GM12872 (cell line): ENCODE measurements around the gene DNAH7.

Experiments used
- TF ChIP-seq, protein P1 (sequence below): IDR thresholded peaks from 3 replicates; pipeline ENCODE4 v1.5.1; 2011; ENCODE audit warnings: low read depth, mild to moderate bottlenecking, low read length, moderate library complexity; ENCODE audit not compliant: insufficient read depth

The DNAH7 gene

DNA sequence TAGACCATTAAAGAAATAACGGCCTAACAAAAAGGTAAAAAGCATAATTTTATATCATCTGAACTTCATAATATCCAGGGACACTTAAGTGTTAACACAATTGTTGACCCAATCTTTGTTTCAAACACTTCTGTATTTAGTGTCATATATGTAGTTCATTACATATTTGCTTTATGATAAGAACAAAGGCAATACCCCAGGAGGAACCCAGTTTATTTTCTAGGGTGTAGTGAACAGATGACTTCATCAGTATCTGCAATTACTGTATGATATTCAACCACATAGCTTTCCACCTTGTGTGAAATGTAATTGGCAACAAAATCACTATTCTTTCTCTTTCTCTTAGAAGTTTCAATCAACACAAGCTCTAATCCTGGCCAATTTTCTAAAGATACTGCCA, 233.8 kb downstream of the DNAH7 start:
- TF ChIP-seq, protein P1, sequence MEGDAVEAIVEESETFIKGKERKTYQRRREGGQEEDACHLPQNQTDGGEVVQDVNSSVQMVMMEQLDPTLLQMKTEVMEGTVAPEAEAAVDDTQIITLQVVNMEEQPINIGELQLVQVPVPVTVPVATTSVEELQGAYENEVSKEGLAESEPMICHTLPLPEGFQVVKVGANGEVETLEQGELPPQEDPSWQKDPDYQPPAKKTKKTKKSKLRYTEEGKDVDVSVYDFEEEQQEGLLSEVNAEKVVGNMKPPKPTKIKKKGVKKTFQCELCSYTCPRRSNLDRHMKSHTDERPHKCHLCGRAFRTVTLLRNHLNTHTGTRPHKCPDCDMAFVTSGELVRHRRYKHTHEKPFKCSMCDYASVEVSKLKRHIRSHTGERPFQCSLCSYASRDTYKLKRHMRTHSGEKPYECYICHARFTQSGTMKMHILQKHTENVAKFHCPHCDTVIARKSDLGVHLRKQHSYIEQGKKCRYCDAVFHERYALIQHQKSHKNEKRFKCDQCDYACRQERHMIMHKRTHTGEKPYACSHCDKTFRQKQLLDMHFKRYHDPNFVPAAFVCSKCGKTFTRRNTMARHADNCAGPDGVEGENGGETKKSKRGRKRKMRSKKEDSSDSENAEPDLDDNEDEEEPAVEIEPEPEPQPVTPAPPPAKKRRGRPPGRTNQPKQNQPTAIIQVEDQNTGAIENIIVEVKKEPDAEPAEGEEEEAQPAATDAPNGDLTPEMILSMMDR = no peak

DNA sequence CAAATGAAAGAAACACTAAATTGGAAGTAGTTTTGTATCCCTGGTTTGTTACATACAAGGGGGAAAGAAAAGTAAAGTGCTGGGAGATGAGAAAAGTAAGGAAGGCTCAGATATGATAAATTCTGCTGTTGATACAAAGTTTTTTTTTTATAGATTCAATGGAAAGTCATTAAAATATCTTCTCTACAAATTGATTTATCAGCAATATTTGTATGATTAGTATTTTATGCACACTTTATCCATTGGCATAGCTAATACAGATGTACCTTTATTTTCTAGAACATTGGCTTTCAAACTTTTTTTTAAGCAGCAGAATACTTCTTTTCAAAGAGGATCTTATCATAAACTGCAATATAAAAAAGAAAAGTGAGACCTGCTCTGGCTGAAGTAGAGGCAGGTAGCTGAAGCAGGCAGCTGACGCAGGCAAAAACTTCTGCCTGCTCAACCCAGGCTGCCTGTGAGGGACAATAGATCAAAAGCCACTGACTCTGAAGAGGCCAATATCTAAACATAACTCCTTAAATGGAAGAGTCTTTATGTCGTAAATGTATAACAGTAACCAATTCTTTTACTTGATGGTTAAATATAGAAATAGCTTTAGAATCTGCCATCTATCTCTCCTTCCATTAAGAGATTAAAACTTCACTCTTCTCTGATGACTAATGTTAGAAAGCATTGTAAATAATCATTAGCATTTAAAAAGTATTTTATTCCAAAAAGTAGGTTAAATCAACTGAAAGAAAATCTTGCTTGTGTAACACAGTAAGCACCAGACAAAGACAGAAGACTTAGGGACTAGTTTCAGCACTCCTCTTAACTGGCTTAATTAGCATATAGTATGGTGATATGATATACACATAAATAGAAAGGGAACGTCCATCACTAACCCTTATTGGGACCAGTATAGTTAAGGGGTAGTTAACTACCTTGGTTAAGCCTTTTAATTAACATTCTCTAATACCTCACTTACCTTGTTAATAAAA, 237.4 kb downstream of the DNAH7 start:
- TF ChIP-seq, protein P1 = no peak

DNA sequence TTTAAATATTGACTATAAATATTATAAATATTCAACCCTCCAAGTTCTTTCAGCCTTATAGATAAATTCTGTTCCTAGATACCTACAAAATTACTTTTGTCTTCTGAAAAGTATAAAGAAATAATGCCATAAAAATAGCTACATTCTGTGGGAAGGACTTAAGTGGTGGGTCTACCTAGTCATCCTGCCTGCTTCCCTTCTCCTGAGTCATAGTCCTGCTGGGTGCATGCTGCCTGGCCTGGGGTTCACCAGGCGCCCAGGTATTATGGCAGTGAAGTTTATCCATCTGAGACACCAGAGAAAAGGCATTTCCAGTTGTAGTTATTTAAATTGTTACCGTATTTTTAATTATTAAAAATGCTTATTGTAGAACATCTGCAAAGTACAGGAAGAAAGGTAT, 244.2 kb downstream of the DNAH7 start:
- TF ChIP-seq, protein P1 = no peak

DNA sequence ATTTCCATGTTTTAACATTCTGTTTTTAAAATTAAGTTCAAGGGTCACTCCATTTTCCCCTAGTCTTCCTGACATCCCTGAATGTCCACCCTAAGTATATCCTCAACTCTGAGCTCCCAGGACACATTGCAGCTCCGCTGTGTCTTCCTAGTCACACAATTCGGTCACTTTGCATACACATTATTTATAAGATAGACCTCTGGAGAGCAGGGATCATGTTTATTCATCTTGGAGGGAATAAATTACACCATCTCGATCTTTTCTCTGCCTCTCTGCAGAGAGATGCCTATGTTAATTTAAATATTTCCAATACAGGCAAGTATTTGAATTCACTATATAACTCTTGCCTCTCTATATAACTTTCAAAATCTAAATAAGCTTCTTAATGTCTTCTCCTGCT, 245.4 kb downstream of the DNAH7 start:
- TF ChIP-seq, protein P1 = no peak

DNA sequence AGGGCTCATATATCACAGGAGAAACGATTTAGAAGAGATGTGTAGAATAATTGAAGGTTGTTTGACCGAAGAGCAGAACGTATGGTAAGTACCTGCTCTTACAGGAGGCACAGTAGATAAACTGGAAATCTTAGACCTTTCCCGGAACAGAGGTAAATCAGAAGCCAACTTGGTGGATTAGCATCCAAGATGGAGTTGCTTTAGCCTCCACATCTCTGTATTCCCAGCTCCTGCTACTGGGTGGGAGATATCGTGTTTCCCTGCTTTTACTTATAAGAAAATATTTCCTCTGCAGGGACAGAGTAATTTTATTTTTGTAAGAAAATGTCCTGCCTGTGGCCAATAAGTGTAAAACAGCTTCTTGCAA, 247.1 kb downstream of the DNAH7 start:
- TF ChIP-seq, protein P1 = no peak

DNA sequence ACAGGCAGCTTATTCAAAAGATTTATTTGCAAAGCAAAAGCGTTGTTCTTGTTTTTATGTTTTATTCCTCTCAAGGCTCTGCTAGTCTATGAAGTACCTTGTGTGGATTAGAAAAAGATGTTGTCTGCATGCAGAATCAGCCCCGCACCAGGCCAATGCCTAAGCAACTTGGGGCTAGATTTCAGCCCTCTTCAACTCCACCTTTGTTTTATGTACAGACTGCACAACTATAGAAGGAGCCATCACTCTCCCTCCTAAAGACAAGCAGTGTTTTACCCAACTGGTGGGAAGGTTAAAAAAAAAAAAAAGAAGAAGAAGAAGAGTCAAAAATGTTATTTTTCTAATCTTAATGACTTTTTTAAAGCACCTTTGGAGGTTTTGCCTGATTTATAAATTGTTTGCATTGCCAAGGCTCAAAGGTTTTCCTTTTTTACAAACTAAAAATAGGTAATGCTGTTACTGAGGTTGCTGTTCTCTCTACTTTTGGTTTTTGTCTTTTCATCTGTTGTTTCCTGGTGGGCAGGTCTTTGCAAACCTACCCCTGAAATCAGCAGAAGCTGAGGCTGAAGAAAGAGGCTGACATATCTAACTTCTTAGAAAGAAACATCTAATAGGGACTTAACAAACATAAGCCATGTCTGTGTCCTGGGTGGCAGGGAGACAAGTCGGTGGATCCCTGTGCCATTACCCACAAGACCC, 247.6 kb downstream of the DNAH7 start:
- TF ChIP-seq, protein P1 = no peak

DNA sequence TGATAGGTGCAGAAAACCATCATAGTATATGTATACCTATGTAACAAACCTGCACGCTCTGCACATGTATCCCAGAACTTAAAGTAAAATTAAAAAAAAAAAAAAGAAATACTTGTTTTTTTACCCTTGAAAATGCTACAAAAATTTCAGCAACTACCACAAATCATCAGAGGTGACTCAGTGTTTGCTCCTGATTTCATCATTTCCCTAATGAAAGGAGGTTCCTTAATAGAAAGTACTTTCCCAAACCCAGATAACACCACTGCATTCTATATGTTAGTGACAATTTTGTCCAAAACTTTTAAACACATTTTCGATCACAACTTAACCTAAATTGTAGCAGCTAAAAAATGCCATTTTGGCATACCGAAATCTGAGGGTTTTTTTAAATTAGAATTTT, 248.3 kb downstream of the DNAH7 start:
- TF ChIP-seq, protein P1 = no peak
